Heart left ventricle (tissue), 13 donors: ENCODE data around the gene C5orf22.

Source experiments
- POLR2A ChIP-seq, 2 donors: fragments of 450-650 bp; IDR thresholded peaks; one replicate each; pipeline ENCODE4 v1.6.1; 2017; ENCODE audit warnings: antibody characterized with exemption in 2 of 2, mild to moderate bottlenecking in 2 of 2, moderate library complexity in 2 of 2
- TF ChIP-seq, protein P1 (sequence below), 12 donors: fragments of 200-600 bp; sonication (generic) in 4 of 12; IDR thresholded peaks; one replicate each; pipeline versions ENCODE4 v1.5.0 to v1.8.0; 2018 to 2022; ENCODE audit warnings: antibody characterized with exemption in 12 of 12, mild to moderate bottlenecking in 5 of 12
- donor health status: ischemic (EF 13 %, LVEDD 7.1; RV severe dilation, severe dysfunction).
- donor health status: DM: no; HTN: yes; CAD: no.
- donor health status: DM: no; HTN: no; CAD: no.
- donor health status: ischemic (EF 25% LVEDD 6.9; RV normal size, moderate dysfunction).
- donor health status: ischemic (EF 25% LVEDD 5.7; RV mildly dilated, moderate dysfunction).
- donor health status: ischemic (EF 35%, LVEDD 5.7; RV mildly dilated, moderate dysfunction).
- donor health status: nonischemic (EF 11% LVEDD 7.7; RV severe dilation, severe dysfunction).
- donor health status: DM: yes; HTN: yes; CAD: no.
- donor health status: PGD.
- donor health status: ischemic (EF 29% LVEDD 5.4; RV normal size, mild dysfunction).
- donor health status: nonischemic (EF 23%, LVEDD 6.1; RV moderate dilation, normal function).

DNA sequence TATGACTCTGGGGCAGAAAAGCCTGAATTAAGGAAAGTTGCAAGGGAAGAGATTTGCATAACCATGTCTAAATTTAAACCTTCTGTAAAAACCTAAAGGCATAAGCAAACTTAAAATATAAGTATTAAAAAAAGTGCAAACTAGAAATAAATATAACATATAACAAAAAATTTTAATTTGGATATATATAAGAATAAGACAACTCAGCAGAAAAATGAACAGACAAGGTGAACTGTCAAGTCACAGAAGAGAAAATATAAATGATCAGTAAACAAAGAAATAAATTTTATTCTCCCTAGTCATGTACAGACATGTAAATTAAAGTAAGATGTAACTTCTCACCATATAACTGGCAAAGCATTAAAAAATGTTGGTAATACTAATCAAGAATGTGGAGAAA is 37.0 kb downstream of the C5orf22 start:
- TF ChIP-seq, protein P1, sequence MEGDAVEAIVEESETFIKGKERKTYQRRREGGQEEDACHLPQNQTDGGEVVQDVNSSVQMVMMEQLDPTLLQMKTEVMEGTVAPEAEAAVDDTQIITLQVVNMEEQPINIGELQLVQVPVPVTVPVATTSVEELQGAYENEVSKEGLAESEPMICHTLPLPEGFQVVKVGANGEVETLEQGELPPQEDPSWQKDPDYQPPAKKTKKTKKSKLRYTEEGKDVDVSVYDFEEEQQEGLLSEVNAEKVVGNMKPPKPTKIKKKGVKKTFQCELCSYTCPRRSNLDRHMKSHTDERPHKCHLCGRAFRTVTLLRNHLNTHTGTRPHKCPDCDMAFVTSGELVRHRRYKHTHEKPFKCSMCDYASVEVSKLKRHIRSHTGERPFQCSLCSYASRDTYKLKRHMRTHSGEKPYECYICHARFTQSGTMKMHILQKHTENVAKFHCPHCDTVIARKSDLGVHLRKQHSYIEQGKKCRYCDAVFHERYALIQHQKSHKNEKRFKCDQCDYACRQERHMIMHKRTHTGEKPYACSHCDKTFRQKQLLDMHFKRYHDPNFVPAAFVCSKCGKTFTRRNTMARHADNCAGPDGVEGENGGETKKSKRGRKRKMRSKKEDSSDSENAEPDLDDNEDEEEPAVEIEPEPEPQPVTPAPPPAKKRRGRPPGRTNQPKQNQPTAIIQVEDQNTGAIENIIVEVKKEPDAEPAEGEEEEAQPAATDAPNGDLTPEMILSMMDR (IDR thresholded peaks at IDR 0.05), result no peak
- TF ChIP-seq POLR2A (IDR thresholded peaks at IDR 0.05), result no peak
